ENCODE results near the gene BCL11A.

- TF ChIP-seq CTCF (IDR thresholded peaks at IDR 0.05; ENCODE audit: insufficient read depth, low read length, poor library complexity, severe bottlenecking) (no peak), EZH2phosphoT487 (conservative IDR thresholded peaks at IDR 0.05; ENCODE audit: low read length) (no peak)
These were observed 30.1 kb upstream of the BCL11A start for GRCh38 chr2:60583604-60584003.

Measured in SU-DHL-6 (cell line).